SK-N-MC (cell line): ENCODE data around the gene PLA2G3.

ENCODE experiments used
- EZH2 ChIP-seq: fragments of 200-600 bp; sonication (generic); IDR thresholded peaks from one replicate; pipeline ENCODE4 v1.6.1; 2017; ENCODE audit warnings: antibody characterized with exemption
- FOXP2 ChIP-seq: optimal IDR thresholded peaks from 2 replicates; pipeline ENCODE3; 2011; ENCODE audit warnings: mild to moderate bottlenecking, moderate library complexity; ENCODE audit not compliant: insufficient read depth; ENCODE audit errors: extremely low read length, control extremely low read depth
- POLR2AphosphoS5 ChIP-seq: IDR thresholded peaks from 2 replicates; pipeline ENCODE4 v1.6.1; 2012; ENCODE audit warnings: mild to moderate bottlenecking, low read depth, low read length, borderline replicate concordance

DNA sequence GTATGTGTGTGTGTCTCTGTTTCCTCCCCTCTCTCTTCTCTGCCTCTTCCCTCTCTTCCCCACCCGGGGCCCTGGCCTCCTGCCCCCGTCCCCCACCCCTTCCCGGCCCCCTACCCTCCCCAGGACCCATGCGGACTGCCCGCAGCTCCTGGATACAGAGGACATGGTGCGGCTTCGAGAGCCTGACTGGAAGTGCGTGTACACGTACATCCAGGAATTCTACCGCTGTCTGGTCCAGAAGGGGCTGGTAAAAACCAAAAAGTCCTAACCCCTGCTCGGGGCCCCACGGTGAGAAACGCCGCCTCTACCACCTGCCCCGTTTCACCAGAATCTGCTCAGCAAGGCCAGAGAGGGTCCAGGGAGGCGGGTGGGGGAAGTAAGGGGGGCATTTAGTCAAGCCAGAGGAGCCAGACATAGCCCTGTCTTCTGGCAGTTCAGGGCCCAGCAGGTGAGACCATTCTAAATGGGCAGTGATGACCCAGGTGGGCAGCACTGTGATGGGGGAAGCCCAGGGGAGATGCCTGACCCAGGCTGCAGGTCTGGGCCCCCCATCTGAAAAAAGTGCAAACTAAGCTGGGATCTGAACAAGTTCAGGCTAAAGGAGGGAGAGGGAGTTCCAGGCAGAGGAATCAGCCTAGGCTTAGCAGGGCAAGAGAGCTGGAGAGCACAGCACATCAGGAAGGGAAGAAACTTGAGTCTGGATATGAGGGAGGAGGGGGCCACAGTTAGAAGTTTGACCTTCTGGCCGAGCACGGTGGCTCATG, 39.4 kb downstream of the PLA2G3 start:
- TF ChIP-seq POLR2AphosphoS5 (no peak), EZH2 (no peak), FOXP2 (no peak)
